ENCODE data around the gene SHROOM3.
A peak's percentile ranks its signal among the peaks of the same experiment; 100 is the strongest.

Gene SHROOM3

DNA sequence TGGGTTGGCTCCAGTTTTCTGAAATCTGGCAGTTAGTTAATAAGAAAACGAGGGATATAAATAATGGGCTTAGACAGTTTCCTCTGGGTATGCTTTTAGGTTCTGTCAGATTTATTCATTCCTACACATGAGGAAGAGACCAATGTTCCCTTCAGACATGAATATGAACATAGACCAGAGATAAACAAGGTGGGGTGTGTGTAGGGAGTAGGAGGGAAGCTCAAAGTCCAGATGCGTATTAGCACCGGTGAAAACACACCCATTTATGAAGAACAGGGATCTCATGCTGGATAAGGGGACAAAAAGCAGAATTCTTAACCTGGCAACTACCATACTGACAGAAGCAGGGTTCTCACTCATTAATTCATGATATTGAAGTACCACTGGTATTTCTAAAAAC, 240.0 kb downstream of the SHROOM3 start:
- DNase-seq: no peak

DNA sequence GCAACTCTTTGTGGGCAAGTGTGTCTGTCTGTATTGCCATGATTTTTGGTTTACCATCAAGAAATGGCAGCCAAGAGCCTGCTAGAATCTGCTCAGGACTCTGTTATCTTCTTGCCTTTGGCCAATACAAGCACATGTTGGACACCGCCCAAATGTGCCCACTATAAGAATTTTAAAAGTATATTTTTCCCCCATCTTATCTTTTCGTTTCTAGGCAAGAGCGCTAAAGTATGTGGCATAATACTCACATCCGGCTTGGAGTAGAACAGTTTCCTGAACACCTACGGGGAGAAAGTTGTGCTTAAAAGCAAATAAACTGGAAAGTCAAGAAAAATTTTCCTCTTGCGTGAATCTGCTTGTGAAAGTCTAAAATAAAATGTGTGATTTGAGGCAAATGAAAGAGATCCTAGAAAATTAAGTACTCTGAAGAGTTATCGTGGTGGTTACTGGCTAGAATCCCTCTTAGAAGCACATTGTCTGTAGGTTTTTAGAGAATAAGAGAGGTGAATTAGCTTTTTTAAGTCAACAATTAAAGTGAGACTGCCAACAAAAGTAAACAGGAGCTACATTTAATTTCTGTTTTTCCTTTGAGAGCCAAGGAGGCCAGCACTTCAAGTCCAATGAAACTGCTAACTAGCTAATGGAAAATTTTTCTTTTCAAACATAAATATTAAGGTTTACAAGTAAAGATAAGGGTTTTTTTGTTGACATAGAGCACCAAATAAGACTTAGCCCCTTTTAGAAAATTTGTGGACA, 242.7 kb downstream of the SHROOM3 start:
- DNase-seq: no peak

DNA sequence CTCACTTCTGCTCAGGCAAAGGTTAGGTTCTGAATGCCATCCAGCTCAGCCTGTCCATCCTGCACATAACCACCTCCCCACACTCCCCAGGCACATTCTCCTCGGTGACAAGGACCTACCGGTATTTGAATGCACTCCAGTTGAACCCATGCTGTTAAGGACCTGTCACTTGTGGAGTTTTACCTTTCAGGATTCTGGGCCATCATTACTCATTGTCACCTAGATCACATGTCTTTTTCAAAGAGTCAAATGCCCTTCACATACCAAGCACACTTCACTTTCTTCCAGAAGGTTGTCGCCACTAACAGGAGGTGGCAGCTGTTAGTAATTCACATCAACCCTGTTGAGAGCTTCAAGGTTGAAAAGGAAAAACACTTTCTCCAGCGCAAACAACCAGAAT, 244.7 kb downstream of the SHROOM3 start:
- no peak for DNase-seq

DNA sequence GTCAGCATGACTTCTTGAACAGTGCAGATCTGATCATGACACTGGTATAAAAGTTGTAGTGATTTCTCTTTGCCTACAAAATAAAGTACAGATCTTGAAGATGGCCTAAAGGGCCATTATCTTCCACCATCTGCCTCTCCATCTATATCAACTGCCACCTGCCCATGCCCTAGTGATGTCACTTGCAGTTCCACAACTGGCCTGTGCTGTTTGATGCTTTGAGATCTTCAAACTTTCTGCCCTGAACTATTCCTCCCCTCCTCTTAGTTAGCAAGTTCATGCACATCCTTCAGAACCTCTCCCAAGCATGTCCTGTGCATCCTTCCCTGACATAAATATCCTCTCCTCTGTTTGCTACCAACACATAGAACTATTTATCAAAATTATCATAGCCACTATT, 245.9 kb downstream of the SHROOM3 start:
- DNase-seq: no peak

DNA sequence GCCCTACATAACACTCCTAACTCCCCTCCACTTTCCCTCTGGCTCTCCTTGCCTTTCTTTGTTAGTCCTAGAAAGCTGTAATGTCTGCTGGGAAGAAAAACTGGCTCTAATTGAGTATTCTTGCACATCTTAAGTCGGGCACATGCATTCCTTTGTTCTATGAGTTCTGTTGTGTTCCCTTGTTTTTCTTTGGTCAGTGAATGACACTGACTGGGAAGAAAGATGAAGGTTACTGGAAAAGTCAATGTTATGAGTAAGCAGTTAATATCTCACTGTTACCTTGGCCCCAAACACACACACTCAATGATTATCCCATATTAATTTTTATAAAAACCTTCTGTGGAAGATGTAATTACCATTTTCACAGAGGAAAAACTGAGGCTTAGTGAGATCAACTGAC, 247.0 kb downstream of the SHROOM3 start:
- no peak for DNase-seq

DNA sequence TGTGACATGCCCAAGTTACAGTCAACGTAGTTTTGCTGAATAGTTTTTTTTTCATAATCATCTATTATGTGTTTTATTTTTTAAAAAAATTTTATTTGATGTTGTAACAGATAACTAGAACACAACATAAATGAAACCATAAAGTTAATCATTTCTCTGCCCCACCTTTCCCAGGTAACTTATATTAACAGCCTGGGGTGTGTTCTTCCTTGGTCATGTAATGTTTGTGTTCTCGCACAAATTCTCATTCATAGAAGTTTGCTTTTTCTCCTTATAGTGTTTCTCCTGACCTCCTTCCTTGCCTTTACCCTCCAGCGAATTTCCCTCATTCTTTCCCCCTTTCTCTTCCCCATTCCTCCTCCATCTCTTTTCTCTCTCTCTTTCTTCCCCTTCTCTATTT, 248.1 kb downstream of the SHROOM3 start:
- DNase-seq: no peak

DNA sequence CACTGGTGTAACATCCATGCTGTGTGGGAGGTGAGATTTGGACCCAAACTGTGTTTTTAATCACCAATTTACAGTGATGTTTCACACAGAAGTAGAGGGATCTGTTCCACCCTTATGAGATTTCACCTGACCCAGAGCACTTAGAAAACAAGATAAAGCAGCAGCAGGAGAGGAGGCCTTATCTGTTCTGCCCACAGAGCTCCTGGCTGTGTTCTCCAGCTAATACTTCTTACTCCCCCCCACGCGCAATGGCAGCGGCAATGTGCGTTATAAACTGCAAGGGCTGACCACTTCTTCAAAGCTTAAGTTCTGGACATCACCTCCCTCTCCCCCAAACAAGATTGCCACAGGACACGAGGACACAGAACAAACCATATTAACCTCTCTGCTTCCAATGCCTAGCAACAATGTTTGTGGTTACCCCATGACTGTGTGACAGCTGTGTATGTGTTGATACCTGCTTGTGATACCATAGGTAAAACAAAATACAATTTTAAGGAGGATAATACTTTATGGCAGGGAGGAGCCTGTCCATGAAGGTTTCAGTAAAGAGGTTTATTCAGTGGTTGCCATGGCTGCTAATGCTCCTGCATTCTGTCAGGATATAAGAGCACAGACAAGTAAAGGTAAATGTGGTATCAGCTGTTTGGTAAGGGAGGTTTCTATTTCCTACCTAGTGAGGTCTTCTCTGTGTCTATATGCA, 252.9 kb downstream of the SHROOM3 start:
- DNase-seq: no peak

DNA sequence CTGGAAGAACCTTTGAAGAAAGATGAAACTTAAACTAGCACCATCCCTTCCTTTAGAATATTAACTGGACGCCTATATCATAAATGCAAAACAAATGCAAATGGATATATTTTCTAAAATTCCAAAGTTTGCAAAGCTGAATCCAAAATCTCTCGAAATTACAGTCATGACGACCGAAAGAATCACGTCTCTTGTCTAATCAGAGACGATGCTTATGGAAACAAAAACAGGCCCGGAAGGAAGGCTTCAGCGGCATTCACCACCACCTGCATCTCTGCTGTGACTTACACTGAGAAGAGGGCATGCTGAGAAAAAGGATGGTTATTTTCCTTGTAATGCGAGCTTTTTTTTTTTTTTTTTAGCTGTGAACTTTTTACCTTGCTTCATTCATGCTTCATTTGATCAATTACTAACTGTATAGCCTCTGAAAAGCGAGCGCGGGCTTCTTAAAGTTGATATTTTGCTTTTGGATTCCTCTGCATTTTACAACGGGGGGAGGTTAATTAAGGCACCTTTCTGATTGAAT, 253.7 kb downstream of the SHROOM3 start:
- no peak for DNase-seq

DNA sequence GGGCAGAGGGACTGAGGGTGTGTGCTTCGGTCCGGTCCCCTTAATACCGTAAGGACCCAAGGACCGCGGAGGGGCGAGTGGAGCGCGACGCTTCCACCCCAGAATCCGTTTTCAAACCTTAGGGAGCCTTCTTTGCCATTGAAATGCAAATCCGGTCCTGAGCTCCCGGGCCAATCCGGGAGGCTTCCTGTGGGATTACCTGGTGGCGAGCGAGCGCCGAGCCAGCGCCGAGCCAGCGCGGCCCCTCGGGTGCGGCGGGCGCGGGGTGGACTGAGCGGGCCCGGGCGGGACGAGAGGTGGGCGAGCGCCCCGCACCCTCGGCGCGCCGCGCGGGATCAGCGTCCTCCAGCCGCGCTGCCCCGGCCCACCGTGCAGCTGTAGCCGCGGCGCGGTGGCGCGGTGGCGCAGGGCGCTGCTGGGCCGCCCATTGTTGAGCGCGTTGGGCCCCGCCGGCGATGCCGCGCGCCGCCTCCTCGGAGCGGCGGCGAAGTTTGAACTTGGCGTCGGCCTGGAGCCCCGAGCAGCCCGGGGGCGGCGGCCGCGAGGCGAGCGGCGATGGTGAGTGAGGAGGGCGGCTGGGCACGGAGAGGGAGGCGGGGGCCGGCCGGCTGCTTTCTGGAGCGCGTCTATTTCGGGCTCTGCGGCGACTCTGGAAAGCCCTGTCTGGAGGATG, 254.3 kb downstream of the SHROOM3 start:
- peak; percentile 19 for DNase-seq

DNA sequence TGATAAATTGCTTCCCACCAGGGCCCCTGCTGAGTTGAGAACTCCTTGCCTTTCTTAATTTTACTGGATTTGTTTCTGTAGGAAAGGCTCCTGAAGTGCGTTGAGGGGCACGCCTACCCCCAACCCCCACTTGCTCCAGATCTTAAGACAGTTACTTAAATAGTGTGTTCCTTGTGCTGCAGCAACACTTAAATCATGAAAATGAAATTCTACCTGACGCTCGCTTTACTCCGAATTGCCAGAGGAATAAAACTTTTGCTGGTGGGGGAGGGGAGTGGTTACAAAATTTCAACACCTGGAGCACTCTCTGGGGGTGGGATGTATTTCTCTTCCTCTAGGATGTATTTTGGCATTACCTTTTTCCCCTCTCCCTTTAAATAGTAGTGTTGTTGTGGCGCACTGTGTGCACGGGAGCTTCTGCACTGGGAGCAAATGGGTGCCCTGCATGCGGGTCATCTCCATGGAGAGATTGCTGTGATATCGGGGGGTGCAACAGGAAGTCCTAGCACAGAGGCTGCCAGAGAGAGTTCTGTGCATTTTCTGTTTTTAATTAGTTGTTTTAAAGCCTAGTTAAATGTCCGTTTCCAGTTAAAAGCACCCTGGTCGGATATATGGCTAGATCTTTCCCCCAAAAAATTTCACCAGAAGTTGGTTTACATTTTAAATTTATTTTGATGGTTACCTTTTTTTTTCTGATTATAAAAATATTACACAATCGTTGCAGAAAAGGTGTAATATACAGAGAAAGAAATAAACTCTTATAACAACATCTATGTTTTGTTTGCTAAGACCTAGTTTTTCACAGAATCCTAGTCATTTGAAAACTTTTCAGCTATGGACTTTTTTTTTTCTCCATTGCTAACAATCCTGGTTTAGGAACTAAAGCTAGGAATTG, 255.2 kb downstream of the SHROOM3 start:
- no peak for DNase-seq

DNA sequence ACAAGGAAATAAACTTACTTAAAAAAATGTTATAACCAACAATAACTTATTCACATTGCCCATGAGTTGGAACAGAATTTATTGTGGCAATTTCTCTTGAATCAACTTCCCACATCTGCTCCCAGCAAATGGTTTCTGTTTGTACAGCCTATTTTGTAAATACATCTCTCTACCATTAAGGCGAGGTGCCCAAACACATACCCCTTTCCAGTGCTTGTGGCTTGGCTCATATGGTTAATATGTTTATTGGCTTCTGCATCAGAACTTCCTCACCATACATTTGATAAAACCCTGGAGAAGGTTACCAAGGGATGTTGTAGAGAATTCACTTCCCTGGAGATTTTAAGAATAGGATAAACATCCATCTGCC, 255.9 kb downstream of the SHROOM3 start:
- DNase-seq: no peak

DNA sequence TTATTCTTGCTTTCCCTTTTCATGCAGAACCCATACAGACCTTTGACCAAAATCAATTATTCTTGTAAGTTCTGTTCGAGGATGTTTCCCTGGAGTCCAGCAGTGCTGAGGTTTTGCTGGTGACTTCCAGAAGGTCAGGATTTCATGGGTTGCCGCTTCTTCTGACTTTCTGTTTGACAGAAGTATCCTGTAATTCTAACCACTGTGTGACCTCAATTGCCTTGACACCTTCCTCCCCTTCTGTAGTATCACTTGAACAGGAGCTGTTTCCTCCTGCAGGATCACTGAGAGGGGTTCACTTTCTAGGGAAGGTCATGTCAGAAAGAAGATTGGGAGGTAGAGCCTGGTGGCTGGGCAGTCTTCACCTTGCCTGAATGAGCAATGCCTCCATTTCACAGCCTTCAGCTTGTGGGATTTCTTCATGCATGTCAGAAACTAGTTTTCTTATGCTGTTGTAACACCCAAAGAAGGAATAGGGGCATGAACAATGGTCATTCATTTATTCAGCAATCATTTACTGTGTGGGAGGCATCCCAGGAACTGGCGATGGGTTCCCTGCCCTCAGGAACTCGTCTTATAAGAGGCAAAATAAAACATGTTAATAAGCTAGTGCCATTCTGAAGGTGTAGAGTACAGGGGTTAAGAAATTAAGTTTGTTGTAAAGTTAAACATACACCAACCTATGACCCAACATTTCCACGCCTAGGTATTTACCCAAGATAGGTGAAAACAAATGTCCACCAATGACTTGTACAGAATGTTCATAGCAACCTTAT, 257.0 kb downstream of the SHROOM3 start:
- no peak for DNase-seq

DNA sequence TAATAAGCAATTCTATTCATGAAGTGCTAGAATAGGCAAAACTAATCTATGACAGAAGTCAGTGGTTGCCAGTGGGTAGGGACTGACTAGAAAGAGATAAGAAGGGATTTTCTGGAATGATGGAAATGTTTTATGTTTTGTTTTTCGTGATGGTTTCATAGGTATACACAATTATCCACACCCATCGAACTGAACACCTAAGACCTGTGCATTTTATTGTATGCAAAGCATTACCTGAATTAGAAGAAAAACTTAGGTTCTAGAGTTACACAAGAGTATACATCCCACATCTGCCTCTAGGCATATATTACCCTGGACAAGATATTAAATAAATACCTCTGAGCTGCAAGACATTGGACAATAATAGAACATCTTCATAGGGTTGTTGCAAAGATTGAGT, 257.7 kb downstream of the SHROOM3 start:
- DNase-seq: no peak

DNA sequence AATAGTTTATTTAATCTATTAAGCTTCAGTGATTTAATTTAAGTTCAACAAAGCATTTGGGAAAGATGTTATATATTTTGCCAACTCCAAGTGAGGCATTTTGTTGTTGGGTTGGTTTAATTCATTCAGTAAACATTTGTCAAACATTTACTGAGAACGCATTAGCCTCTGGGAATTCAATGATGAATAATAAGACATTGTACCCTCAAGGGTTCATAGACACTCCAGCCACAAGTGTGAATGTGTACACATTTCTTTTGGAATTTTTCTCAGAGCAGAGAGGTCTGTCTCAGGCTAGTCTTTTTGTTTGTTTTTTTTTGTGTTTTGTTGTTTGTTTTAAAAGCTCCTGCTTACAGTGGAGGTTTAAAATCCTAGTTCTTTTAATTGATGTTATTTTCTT, 259.0 kb downstream of the SHROOM3 start:
- DNase-seq: no peak

DNA sequence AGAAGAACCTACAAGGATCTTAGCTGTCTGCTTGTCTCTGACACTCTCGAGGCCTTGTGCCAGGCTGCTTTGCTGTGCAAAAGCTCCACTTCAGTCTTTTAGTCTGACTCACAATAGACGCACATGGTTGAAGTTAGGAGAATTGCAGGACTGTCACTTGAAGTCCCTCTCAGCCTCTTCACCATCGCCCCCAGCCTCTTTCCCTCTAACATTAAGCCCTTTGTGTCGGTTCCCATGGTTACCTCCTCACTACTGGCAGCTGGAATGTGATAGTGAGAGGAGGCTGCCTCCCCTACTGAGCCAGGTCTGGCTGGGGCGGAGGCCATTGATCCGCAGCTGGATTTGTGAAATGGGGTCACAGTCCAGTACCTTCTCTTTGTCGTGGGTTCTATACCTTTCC, 261.1 kb downstream of the SHROOM3 start:
- no peak for DNase-seq

DNA sequence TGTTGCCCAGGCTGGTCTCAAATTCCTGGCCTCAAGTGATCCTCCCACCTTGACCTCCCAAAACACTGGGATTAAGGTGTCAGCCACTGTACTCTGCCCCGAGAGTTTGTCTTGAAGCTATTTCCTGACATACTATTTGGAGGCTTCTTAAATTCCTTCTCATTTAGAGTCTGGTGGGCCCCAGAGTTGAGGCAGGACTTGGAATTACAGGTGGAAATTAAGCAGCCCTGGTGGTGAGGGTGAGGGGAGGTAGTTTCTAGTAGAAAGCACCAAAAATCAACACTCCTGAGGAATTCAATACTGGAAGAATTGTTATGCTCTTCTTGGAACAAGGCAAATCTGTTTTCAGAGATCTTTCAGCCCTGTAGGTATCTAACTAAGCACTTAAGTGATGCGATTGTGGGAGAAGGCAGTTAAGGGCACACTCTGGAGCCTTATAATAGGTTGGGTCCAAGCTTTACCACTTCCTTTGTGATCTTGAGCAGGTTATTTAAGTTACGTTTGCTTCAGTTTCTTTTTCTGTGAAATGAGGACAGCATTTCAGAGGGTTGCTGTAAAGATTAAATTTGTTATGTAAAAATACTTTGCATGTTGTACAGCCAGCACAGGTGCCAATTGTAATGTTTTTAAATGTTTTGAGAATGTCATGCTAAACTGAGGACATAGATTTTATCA, 262.2 kb downstream of the SHROOM3 start:
- DNase-seq: no peak

DNA sequence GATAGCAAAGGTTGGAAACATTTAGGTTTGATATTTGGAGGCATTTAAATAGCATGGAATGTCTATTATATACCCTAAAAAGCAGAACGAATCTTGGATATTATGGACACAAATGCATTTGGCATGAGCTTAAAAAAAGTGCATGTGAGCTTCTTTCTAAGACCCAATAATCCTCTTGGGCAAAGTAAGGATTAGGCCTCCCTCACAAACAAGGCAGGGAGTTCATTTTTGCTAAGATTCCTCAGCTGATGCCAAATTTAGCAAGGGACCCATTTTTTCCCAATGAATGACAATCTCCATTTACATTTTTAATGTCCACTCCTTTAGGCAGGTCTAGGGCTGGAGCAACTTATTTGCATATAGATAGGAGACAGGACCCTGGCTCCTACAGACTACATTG, 263.1 kb downstream of the SHROOM3 start:
- DNase-seq: no peak

DNA sequence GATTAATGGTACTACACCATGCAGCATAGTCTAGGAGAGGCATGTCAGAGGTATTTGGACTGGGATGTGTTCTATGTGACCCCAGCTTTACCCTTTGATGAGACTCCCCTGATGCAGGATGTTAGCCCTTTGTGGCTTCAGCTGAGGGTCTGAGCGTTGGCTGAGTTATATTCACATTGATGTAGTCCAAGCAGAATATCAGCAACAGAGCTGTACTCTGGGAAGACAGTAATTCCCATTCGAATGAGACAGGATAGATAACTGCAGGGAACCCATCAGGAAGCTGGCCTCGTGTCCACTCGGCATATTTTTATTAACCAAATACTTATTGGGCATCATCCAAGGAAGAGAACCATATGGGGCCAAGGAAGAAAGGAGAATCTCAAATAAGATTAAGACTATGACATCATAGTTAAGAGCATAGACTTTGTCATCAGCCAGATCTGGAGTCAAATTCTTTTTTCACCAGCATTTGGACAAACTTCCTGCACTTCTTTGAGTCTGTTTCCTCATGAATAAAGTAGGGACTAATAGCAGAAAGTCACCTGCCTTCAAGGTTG, 264.8 kb downstream of the SHROOM3 start:
- no peak for DNase-seq

DNA sequence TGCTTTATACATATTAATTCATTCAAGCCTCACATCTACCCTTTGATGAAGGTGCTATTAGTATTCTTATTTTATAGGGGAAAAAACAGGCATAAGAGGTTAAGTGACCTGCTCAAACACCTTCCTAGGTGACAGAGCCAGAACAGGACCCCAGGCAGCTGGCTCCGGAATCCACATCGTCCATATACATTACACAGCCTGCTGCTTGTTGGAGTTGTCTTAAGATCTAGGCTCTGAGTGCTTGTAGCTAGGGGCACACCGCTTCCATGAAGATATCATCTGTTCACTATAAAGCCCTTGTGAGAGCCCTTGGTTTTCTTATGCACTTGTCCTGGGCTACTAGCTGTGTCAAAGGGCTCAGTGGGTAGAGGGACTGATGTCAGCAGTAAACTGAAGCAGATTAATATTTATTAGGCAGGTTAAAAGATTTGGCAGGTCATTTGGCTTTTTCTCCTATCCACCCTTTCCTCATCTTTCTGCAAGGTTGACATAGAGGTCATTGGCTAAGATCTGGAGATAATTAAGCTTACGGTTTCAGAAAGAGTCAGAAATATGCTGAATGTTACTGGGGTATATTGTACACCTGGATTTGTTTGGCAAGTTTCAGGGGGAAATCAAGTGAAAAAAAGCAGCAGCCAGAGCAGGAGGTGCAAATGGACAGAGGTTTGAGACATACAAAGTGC, 267.6 kb downstream of the SHROOM3 start:
- DNase-seq: no peak

DNA sequence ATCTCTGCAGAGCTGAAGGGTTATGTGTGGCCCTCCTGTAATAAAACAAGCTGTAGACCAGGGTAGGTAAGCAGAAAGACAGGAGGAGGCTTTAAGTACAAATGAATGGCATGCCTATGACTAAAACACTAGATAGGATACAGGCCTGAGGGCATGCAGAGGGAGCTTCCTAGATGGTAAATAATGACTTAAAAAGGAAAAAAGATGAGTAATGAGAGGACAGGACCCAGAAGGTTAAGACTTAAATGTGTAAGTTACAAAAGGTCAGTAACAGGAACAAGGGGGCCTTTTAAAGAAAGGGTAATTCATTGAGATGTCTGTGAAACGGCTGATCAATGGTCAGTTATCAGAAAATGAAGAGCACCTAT, 268.1 kb downstream of the SHROOM3 start:
- DNase-seq: no peak

DNA sequence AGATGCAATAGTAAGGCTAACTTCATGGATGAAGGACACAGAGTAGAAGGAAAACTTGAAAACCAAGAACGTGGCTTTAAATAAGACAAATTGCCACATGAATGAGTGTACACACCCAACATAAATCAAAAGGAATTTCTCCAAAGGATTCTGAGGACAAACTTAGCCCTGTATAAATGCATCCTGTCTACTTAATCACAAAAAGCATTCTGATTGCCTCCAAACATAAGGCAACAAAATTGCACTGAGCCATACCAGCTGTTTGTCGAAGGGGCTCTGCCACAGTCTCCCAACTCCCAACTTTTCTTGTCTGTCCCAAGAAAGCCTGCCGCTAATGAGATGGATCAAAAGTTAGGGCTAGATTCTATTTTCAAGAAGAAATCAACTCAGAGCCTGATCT, 268.6 kb downstream of the SHROOM3 start:
- no peak for DNase-seq

Measured in activated CD8-positive, alpha-beta memory T cell treated with anti-CD3 and anti-CD28 coated beads, Interleukin-2, amount 50 U/mL, for 4 hours (primary cell).